GM18520 (cell line): Measurements from ENCODE around the gene MAP3K14.

Source experiments
- ATAC-seq: cut with Tn5 transposase; IDR thresholded peaks from one replicate; pipeline ENCODE4 v1.9.1; 2021; ENCODE audit not compliant: unreplicated experiment

The MAP3K14 gene

DNA sequence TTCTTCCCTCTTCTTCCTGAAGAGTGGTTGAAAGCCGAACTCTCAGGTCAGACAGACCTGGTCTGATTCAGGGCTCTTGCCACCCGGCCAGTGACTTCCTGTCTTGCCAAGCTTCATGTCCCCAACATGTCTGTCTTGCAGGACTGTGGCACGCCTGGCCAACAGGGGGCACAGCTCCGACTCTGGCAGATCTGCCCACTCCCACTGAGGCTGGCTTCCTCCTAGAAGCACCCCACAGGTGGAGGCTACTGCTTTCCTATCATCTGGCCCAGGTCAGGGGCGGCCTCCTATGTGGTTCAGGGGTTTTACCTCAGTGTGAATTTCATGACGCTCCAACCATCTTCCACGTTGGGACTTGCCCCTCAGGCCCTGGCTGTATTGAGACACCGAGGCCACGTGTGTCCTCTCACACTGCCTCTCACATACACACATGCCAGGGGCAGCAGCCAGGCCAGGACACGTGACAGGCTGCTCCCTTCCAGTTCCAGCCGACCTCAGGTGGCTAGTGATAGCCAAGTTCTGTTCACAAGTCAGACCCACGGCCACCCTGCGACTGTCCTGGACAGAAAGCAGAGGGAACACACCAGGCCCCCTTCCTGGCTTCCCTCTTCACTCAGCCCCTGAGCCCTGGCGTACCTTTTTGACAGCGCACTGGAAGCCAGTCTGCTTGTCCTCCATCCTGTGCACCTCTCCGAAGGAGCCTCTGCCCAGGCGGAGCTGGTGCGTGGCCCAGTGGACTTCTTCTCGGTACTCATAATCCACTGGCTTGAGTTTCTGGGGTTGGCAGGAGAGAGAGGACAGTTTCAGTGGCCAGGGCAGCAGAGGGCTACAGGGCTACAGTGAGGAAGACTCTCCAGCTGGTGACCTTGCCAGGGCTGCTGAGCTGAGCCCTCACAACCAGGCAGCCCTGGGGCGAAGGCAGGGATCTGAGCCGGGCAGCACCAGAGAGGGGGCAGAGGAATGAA, 32.4 kb downstream of the MAP3K14 start:
- ATAC-seq, result no peak

DNA sequence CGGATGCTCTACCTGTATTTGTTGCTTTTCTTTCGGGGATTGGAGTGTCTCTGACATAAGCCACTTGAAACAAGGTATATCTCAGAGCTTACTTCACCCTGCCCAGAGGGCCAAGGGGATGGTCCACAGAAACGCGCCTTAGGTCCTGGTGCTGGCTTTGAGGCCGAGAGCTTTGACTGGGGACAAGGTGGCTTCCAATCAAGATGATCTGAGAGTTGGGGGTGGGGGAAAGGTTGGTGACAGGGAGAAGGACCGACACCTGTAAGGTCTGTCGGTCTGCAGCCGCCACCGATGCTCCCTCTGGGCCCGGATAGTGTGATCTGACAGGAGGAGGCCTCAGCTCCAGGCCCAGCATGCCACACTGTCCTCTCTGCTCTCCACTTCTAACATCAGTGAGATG, 33.1 kb downstream of the MAP3K14 start:
- ATAC-seq, result no peak

DNA sequence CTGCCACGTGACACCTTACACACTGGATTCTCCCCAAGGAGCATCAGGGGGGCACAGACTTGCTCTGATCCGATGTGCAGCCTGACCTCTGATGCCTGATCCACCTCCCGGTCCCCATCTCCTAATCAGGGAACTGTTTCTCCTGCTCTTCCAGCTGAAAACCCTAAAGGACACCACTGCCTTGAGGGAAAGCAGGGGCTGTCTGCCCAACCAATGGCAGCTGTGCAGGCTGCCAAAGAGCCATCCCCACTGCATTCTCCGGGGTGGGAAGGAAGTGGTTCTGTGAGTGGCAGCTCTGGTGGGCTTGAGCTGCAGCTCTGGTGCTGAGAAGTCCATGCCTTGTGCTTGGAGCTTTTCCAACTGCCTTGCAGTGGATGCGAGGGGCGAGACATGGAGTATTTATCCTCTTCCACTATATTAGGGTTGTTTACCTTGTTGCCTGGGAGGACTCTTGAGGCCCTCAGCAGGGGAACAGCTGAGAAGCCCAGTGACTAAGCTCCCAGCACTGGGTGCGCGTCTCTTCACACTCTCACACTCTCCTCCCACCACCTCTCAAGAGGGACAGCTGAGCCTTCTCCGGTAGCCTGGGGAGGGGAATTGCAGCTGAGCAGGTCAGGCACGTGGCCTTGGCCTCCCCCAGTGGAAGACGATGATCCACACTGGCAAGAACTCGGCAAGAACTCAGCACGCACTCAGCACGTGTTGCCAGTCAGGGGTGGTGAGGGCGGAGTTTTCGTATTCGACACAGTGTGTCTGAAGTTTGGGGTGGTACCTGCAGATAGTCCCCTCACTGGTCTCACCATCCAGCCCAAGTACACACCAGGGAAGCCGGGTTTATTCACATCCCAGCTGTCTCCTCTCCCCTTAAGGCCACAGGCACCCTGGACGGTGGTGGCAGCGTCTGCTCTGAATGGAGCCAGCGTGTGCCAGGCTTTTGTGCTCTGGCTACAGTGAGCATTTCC, 33.9 kb downstream of the MAP3K14 start:
- ATAC-seq, result no peak

DNA sequence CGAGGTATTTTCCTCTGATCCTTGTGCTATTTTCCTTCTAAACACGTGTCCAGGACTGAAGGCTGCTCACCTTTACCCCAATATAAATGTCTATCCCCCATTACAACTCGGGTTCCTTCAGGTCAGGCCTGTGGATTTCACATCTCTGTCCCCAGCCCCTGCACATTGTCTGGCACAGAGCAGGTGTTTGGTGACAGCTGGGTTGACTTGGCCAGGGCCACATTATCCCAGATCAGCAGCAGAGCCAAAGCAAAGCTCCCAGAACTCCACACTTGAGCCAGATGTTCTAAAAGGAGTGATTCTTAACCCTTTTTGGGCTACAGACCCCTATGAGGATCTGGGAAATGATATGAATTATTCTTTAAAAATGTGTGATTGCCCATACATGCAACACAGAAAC, 36.9 kb downstream of the MAP3K14 start:
- no peak for ATAC-seq

DNA sequence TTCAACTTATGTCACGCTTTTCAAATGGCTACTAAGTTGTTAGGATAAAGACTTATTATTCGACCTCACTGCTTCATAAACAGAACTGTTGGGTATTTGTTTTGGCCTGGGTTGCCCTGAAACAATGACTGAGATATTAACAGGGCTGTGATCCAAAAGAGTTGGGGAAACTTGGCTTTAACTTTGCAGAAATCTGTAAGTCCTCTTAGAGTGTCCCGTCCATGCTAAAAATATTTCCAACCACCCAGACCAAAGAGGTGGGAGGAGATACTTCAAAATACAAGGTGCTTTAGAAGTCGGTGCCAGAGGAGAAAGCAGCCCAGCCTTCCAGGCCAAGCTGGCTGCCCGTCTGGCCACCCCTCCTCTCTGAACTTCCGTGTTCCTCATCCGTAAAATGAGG, 38.8 kb downstream of the MAP3K14 start:
- ATAC-seq, result no peak

DNA sequence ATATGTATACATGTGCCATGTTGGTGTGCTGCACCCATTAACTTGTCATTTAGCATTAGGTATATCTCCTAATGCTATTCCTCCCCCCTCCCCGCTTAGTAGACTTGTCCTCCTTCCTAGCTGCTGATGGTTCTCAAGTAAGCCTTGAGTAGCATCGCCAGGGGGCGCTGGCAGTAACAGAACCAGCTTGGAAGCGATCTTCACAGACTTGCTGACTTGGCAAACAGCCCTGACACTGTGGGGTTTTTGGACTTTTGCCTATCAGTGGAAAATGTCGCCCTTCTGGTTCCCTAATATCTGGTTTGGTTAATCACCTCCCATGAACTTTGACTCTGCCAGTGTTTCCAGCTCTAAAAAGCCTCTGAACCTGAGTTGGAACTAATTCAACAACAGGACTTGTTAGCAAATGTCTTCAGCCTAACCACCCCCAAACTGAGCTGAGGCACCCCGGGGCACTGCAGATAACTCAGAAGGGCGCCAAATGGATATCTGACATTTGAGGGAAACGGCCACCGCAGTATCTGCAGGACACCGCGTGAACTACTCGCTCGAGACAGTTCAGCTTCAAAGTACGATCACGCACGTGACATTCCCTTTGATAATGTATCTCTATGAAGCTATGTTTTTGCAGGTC, 39.5 kb downstream of the MAP3K14 start:
- ATAC-seq, result no peak

DNA sequence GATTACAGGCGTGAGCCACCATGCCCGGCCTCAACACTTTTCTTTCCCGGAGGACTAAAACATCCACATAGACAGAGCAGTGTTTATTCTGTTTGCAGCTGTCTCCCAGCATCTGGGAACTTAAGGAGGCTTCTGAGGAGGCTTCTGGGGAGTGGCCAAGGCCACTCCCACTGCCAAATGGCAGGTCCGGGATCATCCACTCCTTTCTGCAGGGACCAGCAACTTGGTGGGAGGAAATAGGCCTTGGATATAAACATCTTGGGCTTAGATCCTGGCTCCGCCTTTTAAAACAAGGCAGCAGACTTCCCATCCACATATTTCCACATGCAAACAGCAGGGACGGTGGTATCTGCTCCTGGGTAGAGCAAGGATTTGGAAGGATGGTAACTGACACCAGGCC, 40.8 kb downstream of the MAP3K14 start:
- ATAC-seq, result no peak

DNA sequence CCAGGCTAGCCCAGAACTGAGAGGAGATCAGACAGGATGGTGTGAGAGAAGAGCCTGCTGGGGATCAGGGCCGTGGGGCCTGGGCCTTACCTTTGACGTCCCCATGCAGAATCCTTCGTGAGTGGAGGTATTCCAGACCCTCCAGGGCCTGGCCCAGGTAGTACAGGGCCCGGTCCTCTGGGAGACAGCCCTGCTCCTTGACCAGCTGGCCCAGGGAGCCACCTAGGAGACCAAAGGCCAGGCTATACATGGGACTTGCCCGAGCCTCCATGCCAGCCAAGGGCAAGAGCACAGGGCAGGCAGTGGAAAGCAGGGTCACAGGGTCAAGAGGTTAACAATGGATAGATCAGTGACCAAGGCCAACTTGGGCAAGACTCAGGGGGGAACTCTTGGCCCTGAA, 42.8 kb downstream of the MAP3K14 start:
- no peak for ATAC-seq

DNA sequence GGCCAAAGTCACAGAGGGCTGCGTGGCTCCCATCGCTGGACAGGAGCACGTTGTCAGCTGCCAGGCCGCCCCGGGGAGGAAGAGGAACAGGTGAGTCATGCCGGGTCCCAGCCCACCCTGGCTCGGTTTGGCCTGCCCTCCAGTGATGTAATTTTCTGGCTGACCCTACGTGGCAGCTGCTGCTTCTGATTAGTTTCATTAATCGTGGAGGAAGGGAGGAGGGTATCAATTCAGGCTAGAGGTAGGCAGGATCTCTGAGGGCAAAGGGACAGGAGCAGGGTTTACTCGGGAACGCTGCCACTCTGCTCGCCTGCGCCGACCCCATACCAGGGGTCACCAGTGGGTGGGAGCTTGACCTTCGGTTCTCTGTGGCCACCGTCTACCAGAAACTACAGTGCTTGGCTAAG, 43.3 kb downstream of the MAP3K14 start:
- no peak for ATAC-seq

DNA sequence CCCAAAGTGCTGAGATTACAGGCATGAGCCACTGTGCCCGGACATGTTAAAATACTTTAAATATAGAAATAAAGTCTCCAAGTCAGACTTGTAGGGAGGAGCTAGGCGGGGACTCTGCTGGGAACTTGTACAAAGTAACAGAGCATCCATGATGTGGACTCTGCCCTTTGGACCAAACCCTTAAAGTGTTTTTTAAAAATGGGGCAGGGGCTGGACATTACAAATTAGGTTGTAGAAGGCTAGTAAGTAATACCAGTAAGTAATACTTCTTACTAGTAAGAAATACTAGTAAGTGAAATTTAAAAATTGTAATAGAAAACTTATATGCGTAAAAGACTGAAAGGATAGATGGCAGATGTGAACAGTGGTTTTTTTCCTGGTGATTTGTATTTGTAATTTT, 45.2 kb downstream of the MAP3K14 start:
- no peak for ATAC-seq

DNA sequence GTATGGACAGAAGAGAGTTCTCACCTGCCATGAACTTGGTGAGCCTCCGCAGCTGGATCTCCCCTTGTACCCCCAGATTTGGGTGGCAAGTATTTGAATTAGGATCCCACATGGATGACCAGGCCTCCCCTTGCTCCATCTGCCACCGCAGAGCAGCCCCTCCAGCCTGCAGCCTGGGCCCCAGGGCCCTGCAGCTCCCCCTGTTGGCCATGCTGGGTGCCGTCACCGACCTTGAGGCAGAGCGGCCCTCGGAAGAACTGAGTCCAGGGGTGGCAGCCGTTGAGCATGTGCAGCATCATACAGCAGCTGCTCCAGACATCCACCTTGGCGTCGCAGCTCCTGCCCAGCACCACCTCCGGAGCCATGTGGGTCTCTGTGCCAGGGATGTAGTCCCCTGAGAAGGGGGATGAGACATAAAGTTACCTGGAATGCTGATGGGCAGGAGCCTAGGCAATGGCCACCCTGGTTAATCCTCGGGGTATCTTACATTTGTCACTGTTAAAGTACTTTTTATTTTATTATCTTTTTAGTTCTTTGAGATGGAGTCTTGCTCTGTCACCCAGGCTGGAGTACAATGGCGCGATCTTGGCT, 45.9 kb downstream of the MAP3K14 start:
- no peak for ATAC-seq

DNA sequence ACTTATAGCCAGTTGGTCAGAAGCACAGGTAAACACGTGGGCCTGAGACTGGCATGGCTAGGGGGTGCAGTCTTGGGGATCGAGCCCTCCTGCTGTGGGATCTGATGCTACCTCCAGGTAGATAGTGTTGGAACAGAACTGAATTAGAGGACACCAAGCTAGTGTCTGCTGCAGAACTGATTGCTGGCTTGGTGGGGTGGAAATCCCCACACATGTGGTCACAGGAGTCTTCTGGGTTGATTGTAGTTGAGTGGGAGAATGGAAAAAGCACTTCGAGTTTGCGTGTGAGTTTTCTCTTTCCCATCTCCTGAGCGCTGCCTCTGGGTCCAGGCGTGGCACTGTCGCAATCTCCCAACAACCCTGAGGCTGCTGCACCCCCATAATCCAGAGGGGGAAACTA, 46.9 kb downstream of the MAP3K14 start:
- ATAC-seq, result no peak

DNA sequence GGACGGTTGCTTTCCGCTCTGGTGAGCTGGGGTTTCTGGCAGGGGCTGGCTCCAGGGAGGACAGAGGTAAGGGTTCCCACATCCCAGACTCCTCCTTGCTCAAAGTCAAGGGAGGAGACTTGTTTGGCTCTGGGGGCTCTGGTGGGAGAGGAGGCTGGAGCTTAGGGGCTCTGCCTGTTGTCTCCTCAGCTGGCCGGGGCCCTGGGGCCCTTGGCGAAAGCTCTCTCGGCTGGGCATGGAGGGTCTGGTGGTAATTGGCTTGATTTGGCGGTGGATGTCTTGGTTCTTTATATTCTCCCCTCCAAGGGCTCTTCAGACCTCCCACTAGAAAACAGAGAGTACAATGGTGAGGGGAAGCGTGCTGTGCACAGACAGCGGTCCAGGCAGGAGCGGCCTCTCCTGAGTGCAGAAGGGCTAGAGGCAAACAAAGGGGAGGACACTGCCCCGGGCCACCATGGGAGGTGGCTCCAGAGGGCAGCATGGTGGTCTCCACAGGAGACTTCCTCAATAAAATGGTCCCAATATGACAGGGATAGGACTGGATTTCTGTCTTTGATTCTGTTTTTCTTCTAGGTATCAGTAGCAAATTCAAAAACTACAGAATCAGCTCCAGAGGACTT, 49.3 kb downstream of the MAP3K14 start:
- no peak for ATAC-seq

DNA sequence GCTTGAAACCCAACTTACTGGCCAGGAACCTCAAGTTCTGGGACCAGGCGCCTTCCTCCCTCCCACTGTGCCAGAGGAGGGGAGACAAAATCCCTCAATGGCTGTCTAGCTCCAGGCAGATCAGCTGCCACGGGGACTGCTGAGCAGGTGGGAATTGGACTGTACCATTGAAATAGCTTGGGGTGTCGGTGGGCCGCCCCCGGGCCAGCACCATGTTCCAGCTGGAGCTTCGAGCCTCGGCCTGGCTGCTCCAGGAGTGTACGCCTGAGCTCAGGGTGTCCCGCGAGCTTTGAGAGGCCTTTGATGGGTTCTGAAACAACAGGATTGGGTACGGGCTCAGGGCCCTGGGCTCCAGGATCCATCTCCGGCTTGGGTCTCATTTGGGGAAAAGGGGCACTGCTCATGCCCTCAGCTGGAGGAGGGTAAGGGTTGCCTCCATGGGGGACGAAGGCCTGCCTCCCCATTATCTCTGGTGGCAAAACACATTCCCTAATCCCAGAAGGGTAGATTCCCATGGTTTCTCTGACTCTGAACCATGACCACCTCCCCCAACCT, 50.4 kb downstream of the MAP3K14 start:
- ATAC-seq, result no peak

DNA sequence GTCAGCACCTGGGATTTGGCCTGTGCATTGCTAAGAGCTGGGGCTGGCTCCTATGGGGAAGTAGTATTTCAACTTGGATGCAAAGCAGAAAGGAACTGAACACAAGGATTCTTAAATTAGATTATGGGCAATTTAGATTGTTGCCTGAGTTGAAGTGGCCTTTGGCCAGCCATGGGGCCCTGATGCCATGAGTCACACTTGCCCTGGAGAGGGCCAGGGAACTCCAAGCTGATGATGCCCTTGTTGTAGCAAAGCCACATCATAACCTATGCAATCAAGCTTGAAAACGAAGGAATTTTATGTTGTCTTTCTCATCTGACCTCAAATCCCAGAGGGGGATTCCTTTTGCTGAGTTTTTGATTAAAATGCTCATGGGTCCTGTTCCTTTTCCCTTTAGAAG, 51.0 kb downstream of the MAP3K14 start:
- no peak for ATAC-seq

DNA sequence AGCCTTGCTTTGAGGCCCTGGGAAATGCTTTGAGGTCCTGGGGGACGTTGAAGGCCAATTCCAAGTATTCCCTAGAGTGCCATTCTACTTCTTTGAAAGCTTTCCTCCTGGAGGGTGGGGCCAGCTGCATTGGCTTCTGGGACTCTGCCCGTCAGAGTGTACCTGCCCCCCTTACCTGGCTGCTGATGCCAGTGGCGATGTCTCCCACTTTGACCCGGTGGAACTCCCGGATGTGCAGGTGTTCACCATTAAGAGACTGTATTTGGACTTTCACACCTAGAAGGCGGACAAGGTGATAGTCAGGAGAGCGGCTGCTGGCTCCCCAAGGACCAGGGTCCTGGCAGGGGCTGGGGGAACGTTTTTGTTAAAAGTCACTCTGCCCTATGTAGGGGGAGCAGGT, 51.8 kb downstream of the MAP3K14 start:
- no peak for ATAC-seq

DNA sequence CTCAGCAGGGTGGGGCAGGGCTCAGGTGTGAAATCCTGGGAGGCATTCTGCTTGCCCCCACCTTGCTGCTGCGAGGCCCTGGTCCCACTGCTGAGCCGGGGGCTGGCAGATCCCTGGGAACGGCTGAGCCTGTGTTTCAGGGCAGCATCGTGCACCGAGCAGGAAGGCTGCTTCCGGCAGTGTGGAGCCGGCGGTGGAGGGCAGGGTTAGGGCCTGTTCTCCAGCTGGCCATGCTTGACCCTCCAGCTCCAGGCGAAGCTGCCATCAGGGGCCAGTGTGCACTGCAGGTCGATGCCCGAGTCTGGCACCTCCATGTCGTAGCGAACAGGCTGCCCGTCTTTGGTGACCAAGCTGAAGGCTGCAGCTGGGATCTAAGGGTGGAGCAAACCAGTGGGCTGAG, 52.4 kb downstream of the MAP3K14 start:
- no peak for ATAC-seq

DNA sequence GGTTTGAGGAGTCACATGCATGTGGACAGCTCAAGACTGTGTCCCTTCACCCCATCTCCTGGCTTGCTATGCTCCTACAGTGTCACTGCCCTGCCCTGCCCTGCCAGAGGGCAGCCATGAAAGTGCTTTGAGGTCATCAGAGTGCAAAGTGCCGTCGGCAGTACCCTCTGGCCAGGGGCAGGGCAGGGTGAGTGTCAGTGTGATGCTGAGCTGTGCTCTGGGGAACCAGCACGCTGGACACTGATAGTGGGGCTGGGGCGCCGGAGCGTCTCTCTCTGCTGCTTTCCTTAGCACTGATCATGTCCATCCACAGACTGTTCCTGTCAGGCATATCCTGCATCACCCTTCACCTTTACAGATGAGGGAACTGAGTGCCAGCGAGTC, 53.4 kb downstream of the MAP3K14 start:
- ATAC-seq, result no peak

DNA sequence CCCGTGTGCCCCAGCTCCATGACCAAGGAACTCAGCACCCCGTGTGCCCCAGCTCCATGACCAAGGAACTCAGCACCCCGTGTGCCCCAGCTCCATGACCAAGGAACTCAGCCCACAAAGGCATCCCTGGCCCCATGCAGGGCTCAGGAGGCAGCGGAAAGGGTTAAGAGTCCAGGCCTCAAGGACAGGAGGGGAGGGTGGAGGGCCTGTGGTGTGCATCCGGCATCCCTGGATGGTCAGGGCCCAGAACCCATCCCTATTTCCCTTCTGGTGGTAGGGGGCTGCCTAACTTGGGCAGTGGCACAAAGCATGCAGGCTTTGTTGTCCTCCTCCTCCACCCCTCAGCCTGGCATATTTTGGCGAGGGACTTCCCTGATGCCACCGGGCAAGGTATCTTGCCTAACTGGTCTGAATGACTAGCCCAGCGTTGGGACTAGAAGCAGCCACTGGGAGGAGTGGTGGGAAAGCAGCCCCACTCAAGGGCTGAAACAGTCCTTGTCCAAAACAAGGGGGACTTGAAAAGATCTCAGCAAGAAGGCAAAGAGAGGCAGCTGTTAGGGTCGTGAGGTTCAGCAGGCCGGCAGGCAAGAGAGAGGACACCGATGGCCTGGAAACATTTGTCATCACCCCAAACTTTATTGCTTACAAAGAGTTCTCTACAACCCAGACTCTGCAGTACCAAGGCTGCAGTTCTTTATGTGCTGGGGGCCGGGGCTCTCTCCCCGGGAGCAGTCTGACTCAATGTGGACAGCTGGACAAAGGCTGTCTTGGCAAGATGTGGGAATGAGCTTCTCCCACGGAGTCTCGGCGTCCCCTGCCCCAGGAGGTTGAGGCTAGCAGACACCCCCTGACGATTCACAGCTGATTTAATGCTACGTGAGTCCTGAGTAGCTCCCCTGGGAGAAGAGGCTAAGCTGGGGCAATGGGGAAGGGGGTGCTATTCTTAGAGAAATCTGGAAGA, 54.0 kb downstream of the MAP3K14 start:
- no peak for ATAC-seq
